ENCODE measurements around the gene KCNMA1.

Gene KCNMA1

DNA sequence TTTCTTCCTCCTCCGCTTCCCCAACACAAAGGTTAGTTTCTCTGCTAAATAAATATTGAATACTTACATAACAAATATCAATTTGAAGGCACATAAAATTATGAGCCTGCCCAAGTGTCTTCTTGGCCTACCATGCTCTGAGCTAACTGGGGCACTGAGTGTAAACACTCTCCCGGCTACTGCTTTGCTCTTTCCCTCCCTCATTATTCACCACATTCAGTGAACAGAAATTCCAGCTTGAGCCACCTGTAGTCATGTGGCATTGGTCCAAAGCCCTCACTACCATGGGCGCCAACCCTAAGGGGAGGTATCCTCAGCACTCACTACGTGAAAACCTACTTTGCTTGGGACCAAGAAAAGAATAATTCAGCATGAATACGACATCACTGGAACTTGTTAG, 409.0 kb downstream of the KCNMA1 start:
- no peak for DNase-seq

DNA sequence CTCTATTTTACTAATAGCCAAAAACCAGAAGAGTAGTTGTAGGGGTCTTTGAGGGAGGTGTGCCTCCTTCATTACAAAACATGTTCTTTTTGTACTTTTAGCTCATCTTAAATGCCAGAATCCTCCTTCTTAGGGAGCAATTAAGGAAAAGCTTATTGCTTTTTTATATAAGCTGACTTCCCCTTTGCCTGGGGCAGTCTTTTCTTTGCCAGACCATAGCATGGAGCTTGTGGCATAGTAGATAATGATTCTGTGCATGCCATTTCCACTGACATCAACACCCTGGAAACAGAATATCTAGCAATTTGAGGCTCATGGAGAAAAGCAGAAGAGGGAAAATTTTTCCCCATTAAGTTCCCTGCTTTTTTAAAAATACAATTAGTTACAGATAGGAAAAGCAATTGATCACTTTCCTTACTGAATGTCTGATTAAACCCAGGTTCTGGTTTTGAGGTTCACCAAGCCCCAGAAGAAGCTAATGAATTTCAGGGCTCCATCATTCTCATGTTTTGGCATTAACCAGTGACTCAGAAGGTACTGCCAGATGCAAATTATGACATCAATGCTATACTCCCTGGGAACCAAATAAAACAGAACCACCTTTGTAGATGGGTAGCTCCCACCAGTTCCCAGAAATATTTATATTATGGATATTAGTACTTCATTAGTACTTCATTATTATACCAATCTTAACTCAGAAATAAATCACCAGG, 410.6 kb downstream of the KCNMA1 start:
- no peak for DNase-seq

GRCh38 chr10:77226452-77226851, 411.2 kb downstream of the KCNMA1 start:
- no peak for DNase-seq

DNA sequence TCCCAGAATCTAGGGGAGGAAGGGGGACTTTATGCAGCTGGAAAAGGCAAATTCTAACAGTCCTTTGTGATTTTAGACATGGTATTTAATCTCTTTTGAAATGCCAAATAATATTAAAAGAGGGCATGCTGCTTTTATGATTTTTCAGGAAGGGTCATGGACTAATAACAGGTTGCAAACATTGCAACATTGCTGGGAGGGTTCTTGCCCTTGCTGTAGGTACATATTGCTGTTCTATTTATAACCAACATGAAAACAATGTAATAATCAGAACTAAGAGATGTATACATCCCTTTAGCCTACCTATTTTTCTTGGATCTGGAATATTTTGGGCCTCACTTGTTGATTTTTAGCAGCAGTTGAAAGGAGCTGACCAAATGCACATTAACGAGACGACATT, 411.6 kb downstream of the KCNMA1 start:
- no peak for DNase-seq

- no peak for DNase-seq
Observed at GRCh38 chr10:77223526-77224460, 413.8 kb downstream of the KCNMA1 start.

- DNase-seq = no peak
Observed at GRCh38 chr10:77220150-77220549, 417.5 kb downstream of the KCNMA1 start.

DNA sequence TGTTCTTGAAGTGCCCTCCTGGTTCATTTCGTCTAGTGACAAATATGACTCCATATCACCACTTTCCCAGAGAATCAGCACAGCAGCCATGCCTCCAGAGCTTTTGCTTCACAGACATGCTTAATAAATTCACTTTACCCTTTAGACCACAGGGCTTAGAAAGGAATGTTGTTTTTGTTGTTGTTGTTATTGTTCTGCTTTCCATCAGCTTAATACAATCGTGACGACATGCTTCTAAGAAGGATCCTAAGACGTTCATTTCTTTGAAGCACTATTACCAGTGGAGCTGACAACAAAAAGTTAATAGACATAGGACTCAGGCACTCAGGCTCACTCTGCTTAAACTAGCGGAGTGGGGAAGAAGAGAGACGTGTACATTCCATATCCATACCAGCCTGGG, 418.6 kb downstream of the KCNMA1 start:
- no peak for DNase-seq

DNA sequence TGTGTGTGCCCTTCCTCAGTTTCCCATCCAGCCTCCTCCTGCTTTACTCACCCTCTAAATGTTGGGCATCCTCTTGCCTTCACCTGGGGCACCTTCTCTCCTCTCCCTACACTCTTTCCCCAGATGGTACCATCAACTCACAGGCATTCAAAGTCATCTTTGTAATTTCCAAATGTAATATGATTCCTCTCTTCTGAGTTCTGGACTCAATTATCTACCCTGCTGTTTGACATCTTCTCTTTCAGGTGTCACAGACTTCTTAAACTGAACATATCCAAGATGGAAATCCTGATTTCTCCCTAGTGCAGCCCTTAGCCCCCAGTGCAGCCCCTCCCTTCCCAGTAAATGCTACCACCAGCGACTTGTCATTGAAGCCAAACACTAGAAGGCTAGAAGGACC, 422.8 kb downstream of the KCNMA1 start:
- no peak for DNase-seq

GRCh38 chr10:77212632-77213031, 425.0 kb downstream of the KCNMA1 start:
- no peak for DNase-seq

GRCh38 chr10:77210645-77211044, 427.0 kb downstream of the KCNMA1 start:
- DNase-seq = no peak

GRCh38 chr10:77208684-77209256, 428.8 kb downstream of the KCNMA1 start:
- DNase-seq = no peak

- DNase-seq = no peak
Observed at GRCh38 chr10:77207828-77208185, 429.8 kb downstream of the KCNMA1 start.

GRCh38 chr10:77207182-77207827, 430.3 kb downstream of the KCNMA1 start:
- DNase-seq = no peak

DNA sequence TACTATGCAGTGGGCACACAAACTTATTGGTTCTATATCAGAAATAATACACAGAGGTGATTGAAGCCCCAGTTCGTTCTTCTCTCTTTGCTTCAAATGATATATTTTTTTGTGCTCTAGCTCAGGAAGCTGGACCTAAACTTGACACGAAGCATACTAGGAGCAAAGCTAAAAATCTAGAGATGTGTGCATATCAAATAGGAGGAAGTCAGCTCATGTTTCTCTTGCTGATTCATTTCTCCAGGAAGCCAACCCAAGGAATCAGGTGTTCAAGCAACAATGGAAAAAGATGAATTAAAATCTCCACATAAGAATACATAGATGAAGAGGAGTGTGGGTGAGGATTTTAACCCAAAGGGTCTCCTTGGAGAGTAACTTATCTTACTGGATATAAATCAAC, 432.5 kb downstream of the KCNMA1 start:
- DNase-seq = no peak

DNA sequence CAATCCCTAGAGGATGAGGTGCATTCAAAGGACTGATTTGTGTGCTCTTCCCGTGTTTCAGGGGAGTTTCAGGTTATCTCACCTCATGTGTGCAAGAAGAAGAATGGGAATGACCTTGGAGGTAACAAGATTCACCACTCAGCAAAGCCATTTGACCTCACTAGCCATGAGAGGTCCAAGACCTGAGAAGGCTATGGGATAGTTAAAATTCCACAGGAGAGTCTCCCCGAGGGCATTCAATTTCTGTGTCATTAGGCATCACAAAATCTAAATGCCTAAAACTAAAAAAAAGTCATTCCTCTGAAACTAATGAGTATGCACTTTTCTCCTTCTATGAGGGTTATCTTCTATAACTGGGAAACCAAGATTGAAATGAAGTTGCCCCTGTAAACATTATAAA, 433.4 kb downstream of the KCNMA1 start:
- DNase-seq = no peak

GRCh38 chr10:77202857-77203256, 434.8 kb downstream of the KCNMA1 start:
- DNase-seq = no peak

- DNase-seq = no peak
Observed at GRCh38 chr10:77201135-77202106, 436.2 kb downstream of the KCNMA1 start.

DNA sequence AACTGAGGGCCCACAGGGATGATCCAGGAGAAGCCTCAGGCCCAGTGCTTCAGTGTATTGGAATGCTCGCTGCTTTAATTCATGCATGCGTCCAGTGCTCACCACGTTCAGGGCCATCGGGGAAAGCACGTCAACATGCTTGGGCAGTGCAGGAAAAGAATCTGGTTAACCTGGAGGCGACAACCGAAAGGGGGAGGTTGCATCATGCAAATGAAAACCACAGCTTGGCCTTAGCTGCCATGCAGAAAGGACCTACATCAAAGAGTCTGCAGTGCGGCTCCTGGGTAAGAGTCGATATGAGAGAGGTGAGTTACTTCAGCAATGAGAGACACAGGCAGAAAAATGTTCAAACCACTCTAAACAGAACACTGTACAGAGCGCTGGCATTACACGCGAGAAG, 440.1 kb downstream of the KCNMA1 start:
- no peak for DNase-seq

- DNase-seq = no peak
Observed at GRCh38 chr10:77196614-77197013, 441.0 kb downstream of the KCNMA1 start.

DNA sequence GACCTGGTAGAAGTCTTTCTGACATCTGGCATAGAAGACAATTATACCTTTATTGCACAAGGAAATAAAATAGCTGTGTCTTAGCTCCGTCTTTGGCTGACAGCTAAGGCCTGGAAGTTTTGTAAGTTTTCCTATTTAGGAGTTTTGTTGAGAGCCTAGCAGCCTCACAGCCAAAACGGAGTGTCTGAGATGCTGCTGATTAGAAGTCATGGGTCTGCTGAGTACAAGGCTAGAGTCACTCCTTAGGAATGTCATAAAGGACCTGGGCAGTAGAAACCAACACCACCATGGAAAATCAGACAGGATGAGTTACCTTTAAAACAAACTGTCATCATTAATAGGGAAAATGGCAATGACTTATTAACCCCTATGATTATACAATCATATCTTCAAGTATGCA, 442.5 kb downstream of the KCNMA1 start:
- DNase-seq = no peak

DNA sequence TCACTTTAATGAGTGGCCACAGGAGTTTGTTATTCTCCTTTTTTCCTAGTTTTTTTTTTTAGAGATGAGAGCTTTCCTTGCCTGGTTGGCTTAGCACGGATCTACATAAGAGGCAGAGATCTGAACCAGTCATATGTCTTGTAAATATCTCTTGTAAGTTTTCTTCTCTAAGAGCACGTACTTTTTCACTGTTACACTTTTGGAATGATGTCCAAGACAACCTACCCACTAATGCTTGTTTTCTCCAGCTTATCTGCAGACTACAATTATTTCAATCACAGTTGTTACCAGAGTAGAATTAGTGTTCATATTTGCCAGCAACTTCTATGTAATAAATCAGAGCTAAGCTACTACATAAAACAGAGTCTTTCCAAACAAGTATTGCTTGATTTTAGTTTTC, 444.6 kb downstream of the KCNMA1 start:
- DNase-seq = no peak

- no peak for DNase-seq
Observed at GRCh38 chr10:77192402-77192801, 445.2 kb downstream of the KCNMA1 start.
